Colonic mucosa (tissue), 4 donors: Measurements from ENCODE around the gene ARHGAP25. TPM values are rescaled to one million over a fixed set of nuclear protein-coding genes. Genes with fewer than 3 reads are reported as not detected.

Experiments used
- DNase-seq: peaks from one replicate; pipeline ENCODE4 v3.0.0-alpha.2; 2020
- H3K27ac ChIP-seq: fragments of 200-600 bp; one replicate; pipeline ENCODE4 v1.8.0; 2021
- H3K27me3 ChIP-seq: fragments of 200-600 bp; one replicate; pipeline ENCODE4 v1.8.0; 2021
- H3K36me3 ChIP-seq: fragments of 200-600 bp; one replicate; pipeline ENCODE4 v1.8.0; 2021
- H3K4me1 ChIP-seq: fragments of 200-600 bp; one replicate; pipeline ENCODE4 v1.8.0; 2021; ENCODE audit warnings: mild to moderate bottlenecking
- H3K4me3 ChIP-seq: fragments of 200-600 bp; one replicate; pipeline ENCODE4 v1.8.0; 2021
- H3K9ac ChIP-seq, 2 donors: one replicate each; pipeline ENCODE4 v1.7.0; 2013; ENCODE audit warnings: control low read depth in 2 of 2, low read depth in 2 of 2, low read length in 2 of 2
- H3K9me3 ChIP-seq: fragments of 200-600 bp; one replicate; pipeline ENCODE4 v1.8.0; 2021
- CTCF ChIP-seq: fragments of 200-600 bp; IDR thresholded peaks from one replicate; pipeline ENCODE4 v1.8.0; 2022; ENCODE audit warnings: antibody characterized with exemption, mild to moderate bottlenecking
- intact Hi-C: fragments of 100-400 bp; cut with DNase I; formaldehyde crosslinking; loops from one replicate; pipeline ENCODE4 v1.14.1; 2022
- total RNA-seq, 2 donors: library from RNA; stranded (reverse); fragmentation: NEBNext Ultra II Directional in 1 of 2; extraction: Animal tissue kit (Norgen Biotek cat#: 25700) in 1 of 2; gene quantifications; one replicate each; pipeline ENCODE4 v1.2.1, GENCODE V29; 2021
- donor health status: healthy.
- donor health status: DM: no; HTN: no; CAD: no.
- donor health status: DM: no; HTN: no; CAD: no.

Gene ARHGAP25
- total RNA-seq, 2 donors from 2014 or later, result 3.6 to 3.7 TPM

- Histone ChIP-seq H3K27me3 (no peaks in the 10 kb centered on the region), H3K36me3 (no peaks in the 10 kb centered on the region), H3K4me3 (no peak overlapping the region), H3K9ac (no peak overlapping the region), H3K9me3 (no peaks in the 10 kb centered on the region), H3K4me1 (no peaks in the 10 kb centered on the region), H3K27ac (no peak overlapping the region)
- intact Hi-C loops, result no loop called here
- no peak for TF ChIP-seq CTCF
- DNase-seq, result no peak
Measured at GRCh38 chr2:68790600-68790999, 56.0 kb downstream of the ARHGAP25 start.

DNA sequence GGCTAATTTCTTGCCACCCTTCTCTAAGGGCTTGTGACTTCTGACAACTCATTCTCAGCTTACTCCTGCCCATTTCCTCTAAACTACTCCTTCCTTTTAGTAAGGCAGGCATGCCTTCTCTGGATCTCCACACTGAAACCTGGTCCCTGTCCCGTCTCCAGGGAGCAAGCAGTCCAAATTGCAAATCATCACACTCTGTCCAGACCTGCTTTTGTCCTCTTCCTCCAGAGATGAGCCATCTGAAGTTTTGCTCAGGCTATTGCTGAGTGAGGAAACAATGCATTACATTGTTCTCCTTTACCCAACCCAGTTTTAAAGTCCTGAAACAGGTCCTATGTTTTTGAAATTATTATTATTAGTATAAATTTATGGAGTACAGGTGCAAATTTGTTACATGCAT, 57.3 kb downstream of the ARHGAP25 start:
- Histone ChIP-seq H3K27ac (no peak overlapping the region), H3K9me3 (no peaks in the 10 kb centered on the region), H3K27me3 (no peaks in the 10 kb centered on the region), H3K4me1 (no peaks in the 10 kb centered on the region), H3K4me3 (no peak overlapping the region), H3K9ac (no peak overlapping the region), H3K36me3 (no peaks in the 10 kb centered on the region)
- no peak for DNase-seq
- TF ChIP-seq CTCF, result no peak
- intact Hi-C loops, result no loop called here

DNA sequence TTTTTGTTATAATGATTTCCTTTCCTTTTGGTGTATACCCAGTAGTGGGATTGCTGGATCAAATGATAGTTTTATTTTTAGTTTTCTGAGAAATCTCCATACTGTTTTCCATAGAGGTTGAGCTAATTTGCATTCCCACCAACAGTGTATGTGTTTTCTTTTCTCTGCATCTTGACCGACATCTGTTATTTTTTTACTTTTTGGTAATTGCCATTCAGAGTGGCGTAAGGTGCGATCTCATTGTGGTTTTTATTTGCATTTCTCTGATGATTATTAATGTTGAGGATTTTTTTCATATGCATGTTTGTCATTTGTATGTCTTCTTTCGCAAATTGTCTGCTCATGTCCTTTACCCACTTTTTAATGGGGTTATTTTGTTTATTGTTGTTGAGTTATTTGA, 58.1 kb downstream of the ARHGAP25 start:
- H3K4me3 ChIP-seq, result no peak overlapping the region
- no peaks in the 10 kb centered on the region for H3K36me3 ChIP-seq
- intact Hi-C loops, result no loop called here
- no peaks in the 10 kb centered on the region for H3K27me3 ChIP-seq
- DNase-seq, result no peak
- no peaks in the 10 kb centered on the region for H3K4me1 ChIP-seq
- no peak for TF ChIP-seq CTCF
- no peak overlapping the region for H3K9ac ChIP-seq
- H3K27ac ChIP-seq, result no peak overlapping the region
- no peaks in the 10 kb centered on the region for H3K9me3 ChIP-seq

DNA sequence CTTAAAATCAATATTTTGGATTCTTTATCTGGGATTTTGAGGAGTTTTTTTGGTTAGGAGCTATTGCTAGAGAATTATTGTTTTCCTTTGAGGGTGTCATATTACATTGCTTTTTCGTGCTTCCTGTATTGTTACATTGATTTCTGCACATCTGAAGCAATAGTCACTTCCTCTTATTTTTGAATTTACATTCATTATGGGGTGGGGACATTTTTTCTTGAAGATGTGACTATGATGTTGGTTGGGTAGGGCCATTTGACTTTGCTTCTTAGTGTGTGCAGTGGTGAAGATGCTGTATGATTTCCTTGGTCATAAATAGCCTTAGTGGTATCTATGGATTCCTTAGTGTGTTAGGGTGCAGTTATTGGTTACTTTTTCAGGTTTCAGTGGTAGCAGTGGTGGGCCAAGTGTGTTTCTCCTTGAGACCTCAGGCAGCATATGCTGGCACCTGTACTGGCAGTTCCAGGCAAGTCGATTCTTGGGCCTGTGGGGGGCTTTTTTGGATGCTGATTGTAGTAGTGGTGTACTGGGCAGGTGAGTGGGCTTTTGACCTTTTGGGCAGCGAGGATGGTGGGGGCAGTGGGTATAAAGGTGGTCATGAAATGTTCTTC, 61.8 kb downstream of the ARHGAP25 start:
- DNase-seq, result no peak
- no peak for TF ChIP-seq CTCF
- no peak overlapping the region for H3K27ac ChIP-seq
- intact Hi-C loops, result no loop called here
- no peaks in the 10 kb centered on the region for H3K36me3 ChIP-seq
- no peak overlapping the region for H3K4me3 ChIP-seq
- no peaks in the 10 kb centered on the region for H3K4me1 ChIP-seq
- H3K9ac ChIP-seq, result no peak overlapping the region
- no peaks in the 10 kb centered on the region for H3K9me3 ChIP-seq
- no peaks in the 10 kb centered on the region for H3K27me3 ChIP-seq

DNA sequence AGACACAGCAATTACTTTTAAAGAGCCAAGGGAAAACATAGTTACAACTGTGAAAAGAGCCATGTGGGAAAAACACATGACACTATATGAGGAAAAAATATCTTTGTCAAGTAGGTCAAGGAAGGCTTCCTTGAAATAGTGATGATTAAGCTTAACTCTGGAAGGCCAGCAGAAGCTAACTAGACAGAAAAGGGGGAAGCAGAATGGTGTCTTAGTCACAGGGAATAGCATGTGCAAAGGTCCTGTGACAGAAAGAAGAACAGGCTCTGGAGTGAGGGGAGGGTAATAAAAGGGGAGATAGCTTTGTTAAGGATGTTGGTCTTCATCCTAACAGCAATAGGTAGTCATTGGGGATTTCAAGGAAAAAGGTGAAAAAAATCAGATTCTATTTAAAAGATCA, 64.0 kb downstream of the ARHGAP25 start:
- H3K9ac ChIP-seq, result no peak overlapping the region

More for the DNA sequence above, 64.0 kb downstream of the ARHGAP25 start:
- no peak overlapping the region for H3K27ac ChIP-seq
- intact Hi-C loops, result no loop called here
- no peaks in the 10 kb centered on the region for H3K9me3 ChIP-seq
- no peak overlapping the region for H3K4me3 ChIP-seq
- no peak for TF ChIP-seq CTCF
- H3K4me1 ChIP-seq, result no peaks in the 10 kb centered on the region
- no peaks in the 10 kb centered on the region for H3K36me3 ChIP-seq
- no peak for DNase-seq
- H3K27me3 ChIP-seq, result no peaks in the 10 kb centered on the region
